ENCODE data around the gene RPGRIP1L.
"Not testable (repeated sequence)": the region's sequence is repeated elsewhere in the genome, so short reads cannot be mapped to it uniquely, and the experiment has no call there.

Gene RPGRIP1L

GRCh38 chr16:53711390-53711789 lies 7.7 kb upstream of the RPGRIP1L start:
- peaks cover 29% of the 10 kb centered on the region for H3K4me1 Mint-ChIP-seq
- peaks cover 5% of the 10 kb centered on the region for H3K9me3 Mint-ChIP-seq
- no peak overlapping the region for H3K27ac Mint-ChIP-seq
- no peak overlapping the region for H3K4me3 Mint-ChIP-seq
- peaks cover 15% of the 10 kb centered on the region for H3K36me3 Mint-ChIP-seq (ENCODE audit: low read depth)
- TF ChIP-seq CTCF (IDR thresholded peaks at IDR 0.05; ENCODE audit: unreplicated experiment in 3 of 3) = no peak
- no peaks in the 10 kb centered on the region for H3K27me3 Mint-ChIP-seq (ENCODE audit: low read depth)

GRCh38 chr16:53708490-53708889 lies 4.8 kb upstream of the RPGRIP1L start:
- Mint-ChIP-seq H3K36me3 (ENCODE audit: low read depth) (peaks cover 15% of the 10 kb centered on the region), H3K27me3 (ENCODE audit: low read depth) (no peaks in the 10 kb centered on the region), H3K9me3 (peaks cover 5% of the 10 kb centered on the region), H3K4me3 (peak overlapping the region in 1 of 3 experiments; percentile 11), H3K27ac (no peak overlapping the region), H3K4me1 (peaks cover 19% of the 10 kb centered on the region)
- TF ChIP-seq CTCF (IDR thresholded peaks at IDR 0.05; ENCODE audit: unreplicated experiment in 3 of 3) = no peak

- H3K9me3 Mint-ChIP-seq = peaks cover 5% of the 10 kb centered on the region
- no peak overlapping the region for H3K27ac Mint-ChIP-seq
- H3K36me3 Mint-ChIP-seq (ENCODE audit: low read depth) = peaks cover 15% of the 10 kb centered on the region
- TF ChIP-seq CTCF (IDR thresholded peaks at IDR 0.05; ENCODE audit: unreplicated experiment in 3 of 3) = no peak
- H3K4me3 Mint-ChIP-seq = peak overlapping the region in 1 of 3 experiments; percentile 7
- peaks cover 15% of the 10 kb centered on the region for H3K4me1 Mint-ChIP-seq
- H3K27me3 Mint-ChIP-seq (ENCODE audit: low read depth) = no peaks in the 10 kb centered on the region
Measured at GRCh38 chr16:53707671-53708070, 4.0 kb upstream of the RPGRIP1L start.

GRCh38 chr16:53704445-53704813 lies 770 bp upstream of the RPGRIP1L start:
- TF ChIP-seq CTCF (IDR thresholded peaks at IDR 0.05; ENCODE audit: unreplicated experiment in 3 of 3) = no peak
- Mint-ChIP-seq H3K36me3 (ENCODE audit: low read depth) (peaks cover 36% of the 10 kb centered on the region), H3K27ac (peak overlapping the region; percentile 56 to 91 (median 79)), H3K4me1 (peaks cover 9% of the 10 kb centered on the region), H3K9me3 (peaks cover 5% of the 10 kb centered on the region), H3K27me3 (ENCODE audit: low read depth) (no peaks in the 10 kb centered on the region), H3K4me3 (peak overlapping the region; percentile 94 to 98 (median 97))

GRCh38 chr16:53698271-53698670 lies 5.4 kb downstream of the RPGRIP1L start:
- H3K27me3 Mint-ChIP-seq (ENCODE audit: low read depth); H3K9me3 Mint-ChIP-seq; H3K27ac Mint-ChIP-seq; H3K4me1 Mint-ChIP-seq; H3K4me3 Mint-ChIP-seq: not testable (repeated sequence)
- peaks cover 58% of the 10 kb centered on the region for H3K36me3 Mint-ChIP-seq (ENCODE audit: low read depth)

GRCh38 chr16:53695070-53695469 lies 8.6 kb downstream of the RPGRIP1L start:
- no peak for TF ChIP-seq CTCF (IDR thresholded peaks at IDR 0.05; ENCODE audit: unreplicated experiment in 3 of 3)
- peaks cover 51% of the 10 kb centered on the region for H3K36me3 Mint-ChIP-seq (ENCODE audit: low read depth)
- peaks cover 6% of the 10 kb centered on the region for H3K9me3 Mint-ChIP-seq
- H3K4me1 Mint-ChIP-seq = no peaks in the 10 kb centered on the region
- no peak overlapping the region for H3K4me3 Mint-ChIP-seq
- no peak overlapping the region for H3K27ac Mint-ChIP-seq
- no peaks in the 10 kb centered on the region for H3K27me3 Mint-ChIP-seq (ENCODE audit: low read depth)
